ENCODE results near the gene SETSIP.
"Not testable (repeated sequence)": the region's sequence is repeated elsewhere in the genome, so short reads cannot be mapped to it uniquely, and the experiment has no call there.

DNA sequence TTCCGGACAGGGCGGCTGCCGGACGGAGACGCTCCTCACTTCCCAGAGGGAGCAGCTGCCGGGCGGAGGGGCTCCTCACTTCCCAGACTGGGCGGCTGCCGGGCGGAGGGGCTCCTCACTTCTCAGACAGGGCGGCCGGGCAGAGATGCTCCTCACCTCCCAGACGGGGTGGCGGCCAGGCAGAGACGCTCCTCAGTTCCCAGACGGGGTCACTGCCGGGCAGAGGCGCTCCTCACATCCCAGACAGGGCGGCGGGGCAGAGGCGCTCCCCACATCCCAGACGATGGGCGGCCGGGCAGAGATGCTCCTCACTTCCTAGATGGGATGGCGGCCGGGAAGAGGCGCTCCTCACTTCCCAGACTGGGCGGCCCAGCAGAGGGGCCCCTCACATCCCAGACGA is 49.2 kb downstream of the SETSIP start:
- TF ChIP-seq CTCF (optimal IDR thresholded peaks at IDR 0.05 in 1 of 3, IDR thresholded peaks at IDR 0.05 in 1 of 3, conservative IDR thresholded peaks at IDR 0.05 in 1 of 3; ENCODE audit: extremely low read depth in 1 of 3, insufficient read depth in 2 of 3, low read length in 3 of 3); EZH2 (IDR thresholded peaks at IDR 0.05; ENCODE audit: low read length): not testable (repeated sequence)

All from keratinocyte (primary cell).